Measurements from ENCODE around the gene SPOCK3.

The SPOCK3 gene

GRCh38 chr4:167014944-167015343 is 219.3 kb downstream of the SPOCK3 start:
- no peak for TF ChIP-seq CTCF (IDR thresholded peaks at IDR 0.05; ENCODE audit: low read depth, low read length, missing control alignments)
- H3K4me3 ChIP-seq (ENCODE audit: low read depth, low read length), result no peak overlapping the region
- DNase-seq (ENCODE audit: low read depth), result no peak

- no peak for TF ChIP-seq CTCF (IDR thresholded peaks at IDR 0.05; ENCODE audit: low read depth, low read length, missing control alignments)
- no peak for DNase-seq (ENCODE audit: low read depth)
- no peak overlapping the region for H3K4me3 ChIP-seq (ENCODE audit: low read depth, low read length)
Measured at GRCh38 chr4:167003326-167003725, 231.0 kb downstream of the SPOCK3 start.

GRCh38 chr4:167000141-167000852 is 234.0 kb downstream of the SPOCK3 start:
- no peak overlapping the region for H3K4me3 ChIP-seq (ENCODE audit: low read depth, low read length)
- no peak for TF ChIP-seq CTCF (IDR thresholded peaks at IDR 0.05; ENCODE audit: low read depth, low read length, missing control alignments)
- DNase-seq (ENCODE audit: low read depth), result no peak

- H3K4me3 ChIP-seq (ENCODE audit: low read depth, low read length), result no peak overlapping the region
- no peak for TF ChIP-seq CTCF (IDR thresholded peaks at IDR 0.05; ENCODE audit: low read depth, low read length, missing control alignments)
- DNase-seq (ENCODE audit: low read depth), result no peak
Measured at GRCh38 chr4:166996216-166996615, 238.1 kb downstream of the SPOCK3 start.

- TF ChIP-seq CTCF (IDR thresholded peaks at IDR 0.05; ENCODE audit: low read depth, low read length, missing control alignments), result no peak
- DNase-seq (ENCODE audit: low read depth), result no peak
- H3K4me3 ChIP-seq (ENCODE audit: low read depth, low read length), result no peak overlapping the region
Measured at GRCh38 chr4:166994686-166995085, 239.6 kb downstream of the SPOCK3 start.

GRCh38 chr4:166991006-166991561 is 243.2 kb downstream of the SPOCK3 start:
- DNase-seq (ENCODE audit: low read depth), result no peak
- H3K4me3 ChIP-seq (ENCODE audit: low read depth, low read length), result no peak overlapping the region
- no peak for TF ChIP-seq CTCF (IDR thresholded peaks at IDR 0.05; ENCODE audit: low read depth, low read length, missing control alignments)

- H3K4me3 ChIP-seq (ENCODE audit: low read depth, low read length), result no peak overlapping the region
- DNase-seq (ENCODE audit: low read depth), result no peak
- no peak for TF ChIP-seq CTCF (IDR thresholded peaks at IDR 0.05; ENCODE audit: low read depth, low read length, missing control alignments)
Measured at GRCh38 chr4:166989886-166990285, 244.4 kb downstream of the SPOCK3 start.
